Neural cell (in vitro differentiated cells): ENCODE results near the gene FAM170A. TPM values are rescaled to one million over a fixed set of nuclear protein-coding genes. Genes with fewer than 3 reads are reported as not detected.

Experiments used
- H2AFZ ChIP-seq: fragments of 200-600, 300-800 bp; sonication (generic), shearing (Covaris generic); 2 replicates; pipeline ENCODE4 v1.6.0; 2014; ENCODE audit warnings: low read depth, mild to moderate bottlenecking, antibody characterized with exemption, low read length, moderate library complexity
- H3F3A ChIP-seq: fragments of 200-600 bp; shearing (Covaris generic); 2 replicates; pipeline ENCODE4 v1.6.1; 2016; ENCODE audit warnings: mild to moderate bottlenecking, moderate library complexity, mixed read lengths, antibody characterized with exemption, low read length; ENCODE audit not compliant: insufficient read depth, poor library complexity, severe bottlenecking
- H3K27ac ChIP-seq: fragments of 200-600, 300-800 bp; sonication (generic), shearing (Covaris generic); 2 replicates; pipeline ENCODE4 v1.5.1; 2014; ENCODE audit warnings: mild to moderate bottlenecking, low read length, moderate library complexity
- H3K27me3 ChIP-seq: fragments of 300-800, 200-600 bp; sonication (generic), shearing (Covaris generic); 2 replicates; pipeline ENCODE4 v1.6.0; 2014; ENCODE audit warnings: mild to moderate bottlenecking, low read depth, low read length, moderate library complexity; ENCODE audit not compliant: insufficient read depth
- H3K36me3 ChIP-seq: fragments of 300-800, 200-600 bp; sonication (generic), shearing (Covaris generic); 2 replicates; pipeline ENCODE4 v1.5.1; 2014; ENCODE audit warnings: mild to moderate bottlenecking, antibody characterized with exemption, low read length, moderate library complexity; ENCODE audit not compliant: insufficient read depth
- H3K4me2 ChIP-seq: fragments of 300-800, 200-600 bp; sonication (generic), shearing (Covaris generic); 2 replicates; pipeline ENCODE4 v1.6.0; 2014; ENCODE audit warnings: mild to moderate bottlenecking, low read length
- H3K4me3 ChIP-seq: fragments of 300-800, 200-600 bp; sonication (generic), shearing (Covaris generic); 2 replicates; pipeline ENCODE4 v1.5.1; 2014; ENCODE audit warnings: mild to moderate bottlenecking, low read length, moderate library complexity
- H3K79me2 ChIP-seq: fragments of 200-600 bp; shearing (Covaris generic); replicated peaks from 2 replicates; pipeline ENCODE4 v1.6.0; 2014; ENCODE audit warnings: mild to moderate bottlenecking, low read length, moderate library complexity; ENCODE audit not compliant: insufficient read depth
- H3K9ac ChIP-seq: fragments of 300-800, 200-600 bp; sonication (generic), shearing (Covaris generic); 2 replicates; pipeline ENCODE4 v1.6.1; 2016; ENCODE audit warnings: mild to moderate bottlenecking, low read length, mixed read lengths
- H3K9me2 ChIP-seq: fragments of 200-600 bp; shearing (Covaris generic); 2 replicates; pipeline ENCODE4 v1.6.1; 2016; ENCODE audit warnings: mild to moderate bottlenecking, low read length, mixed read lengths; ENCODE audit not compliant: insufficient read depth
- H3K9me3 ChIP-seq: fragments of 200-600, 300-800 bp; sonication (generic), shearing (Covaris generic); 2 replicates; pipeline ENCODE4 v1.6.1; 2016; ENCODE audit warnings: mild to moderate bottlenecking, mixed run types, low read length, moderate library complexity, mixed read lengths
- H4K20me1 ChIP-seq: fragments of 200-600 bp; shearing (Covaris generic); 2 replicates; pipeline ENCODE4 v1.6.1; 2016; ENCODE audit warnings: mild to moderate bottlenecking, mixed run types; ENCODE audit not compliant: insufficient read depth
- EP300 ChIP-seq: fragments of 450-650 bp; conservative IDR thresholded peaks from 2 replicates; pipeline ENCODE4 v1.6.1; 2014; ENCODE audit warnings: antibody characterized with exemption, mild to moderate bottlenecking, moderate library complexity; ENCODE audit not compliant: poor library complexity, severe bottlenecking
- EZH2 ChIP-seq: fragments of 200-600, 300-800 bp; shearing (Covaris generic), sonication (generic); IDR thresholded peaks from 2 replicates; pipeline ENCODE4 v1.6.1; 2014; ENCODE audit warnings: antibody characterized with exemption, low read length, borderline replicate concordance, mild to moderate bottlenecking; ENCODE audit not compliant: insufficient read depth, poor library complexity, severe bottlenecking
- MXI1 ChIP-seq: fragments of 450-650 bp; conservative IDR thresholded peaks from 2 replicates; pipeline ENCODE4 v1.6.1; 2014; ENCODE audit warnings: antibody characterized with exemption, mild to moderate bottlenecking; ENCODE audit not compliant: poor library complexity, severe bottlenecking
- POLR2AphosphoS5 ChIP-seq: IDR thresholded peaks from 2 replicates; pipeline ENCODE4 v1.6.1; 2012
- RAD21 ChIP-seq: fragments of 450-650 bp; conservative IDR thresholded peaks from 2 replicates; pipeline ENCODE4 v1.6.1; 2014; ENCODE audit warnings: antibody characterized with exemption, mild to moderate bottlenecking, moderate library complexity
- SMC3 ChIP-seq: fragments of 450-650 bp; conservative IDR thresholded peaks from 2 replicates; pipeline ENCODE4 v1.6.1; 2014; ENCODE audit warnings: antibody characterized with exemption, mild to moderate bottlenecking, moderate library complexity; ENCODE audit not compliant: poor library complexity
- TAF1 ChIP-seq: IDR thresholded peaks from 2 replicates; pipeline ENCODE4 v1.6.1; 2012; ENCODE audit warnings: low read depth
- polyA plus RNA-seq: library from polyadenylated mRNA; depleted of rRNA; stranded (reverse); fragments of >200 nt; gene quantifications from 2 replicates; pipeline ENCODE4 v1.2.3, GENCODE V29; 2014
- TF ChIP-seq, protein P1 (sequence below): fragments of 450-650 bp; IDR thresholded peaks from 2 replicates; pipeline ENCODE4 v1.5.1; 2014; ENCODE audit warnings: antibody characterized with exemption, mild to moderate bottlenecking, moderate library complexity; ENCODE audit not compliant: poor library complexity, severe bottlenecking
- TF ChIP-seq, protein P2 (sequence below): IDR thresholded peaks from 2 replicates; pipeline ENCODE4 v1.6.1; 2012; ENCODE audit warnings: borderline replicate concordance

Gene FAM170A
- polyA plus RNA-seq, 1 donor from 2014 or later = not detected

DNA sequence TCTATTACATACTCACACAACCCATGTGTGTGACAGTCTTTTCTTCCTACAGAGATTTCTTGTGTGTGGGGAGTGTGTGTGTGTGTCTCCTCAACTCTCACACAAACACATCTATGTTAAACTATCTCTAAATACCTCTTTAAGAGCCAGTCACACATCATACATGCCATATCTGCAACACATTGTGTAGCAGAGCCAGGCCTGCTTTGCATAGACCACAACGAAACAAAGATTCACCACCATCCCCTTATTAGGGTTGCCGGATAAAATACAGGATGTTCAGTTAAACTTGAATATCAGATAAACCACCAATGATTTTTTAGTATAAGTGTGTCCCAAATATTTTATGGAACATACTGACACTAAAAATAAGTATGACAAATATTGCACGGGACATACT, 2.3 kb downstream of the FAM170A start:
- H3F3A ChIP-seq = no peaks in the 10 kb centered on the region
- H4K20me1 ChIP-seq = no peaks in the 10 kb centered on the region
- H3K9me3 ChIP-seq = no peaks in the 10 kb centered on the region
- H3K27ac ChIP-seq = no peak overlapping the region
- H3K4me3 ChIP-seq = no peak overlapping the region
- H3K9me2 ChIP-seq = no peaks in the 10 kb centered on the region
- TF ChIP-seq, protein P1, sequence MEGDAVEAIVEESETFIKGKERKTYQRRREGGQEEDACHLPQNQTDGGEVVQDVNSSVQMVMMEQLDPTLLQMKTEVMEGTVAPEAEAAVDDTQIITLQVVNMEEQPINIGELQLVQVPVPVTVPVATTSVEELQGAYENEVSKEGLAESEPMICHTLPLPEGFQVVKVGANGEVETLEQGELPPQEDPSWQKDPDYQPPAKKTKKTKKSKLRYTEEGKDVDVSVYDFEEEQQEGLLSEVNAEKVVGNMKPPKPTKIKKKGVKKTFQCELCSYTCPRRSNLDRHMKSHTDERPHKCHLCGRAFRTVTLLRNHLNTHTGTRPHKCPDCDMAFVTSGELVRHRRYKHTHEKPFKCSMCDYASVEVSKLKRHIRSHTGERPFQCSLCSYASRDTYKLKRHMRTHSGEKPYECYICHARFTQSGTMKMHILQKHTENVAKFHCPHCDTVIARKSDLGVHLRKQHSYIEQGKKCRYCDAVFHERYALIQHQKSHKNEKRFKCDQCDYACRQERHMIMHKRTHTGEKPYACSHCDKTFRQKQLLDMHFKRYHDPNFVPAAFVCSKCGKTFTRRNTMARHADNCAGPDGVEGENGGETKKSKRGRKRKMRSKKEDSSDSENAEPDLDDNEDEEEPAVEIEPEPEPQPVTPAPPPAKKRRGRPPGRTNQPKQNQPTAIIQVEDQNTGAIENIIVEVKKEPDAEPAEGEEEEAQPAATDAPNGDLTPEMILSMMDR = no peak
- TF ChIP-seq TAF1 = no peak
- TF ChIP-seq SMC3 = no peak
- no peak for TF ChIP-seq RAD21
- TF ChIP-seq, protein P2, sequence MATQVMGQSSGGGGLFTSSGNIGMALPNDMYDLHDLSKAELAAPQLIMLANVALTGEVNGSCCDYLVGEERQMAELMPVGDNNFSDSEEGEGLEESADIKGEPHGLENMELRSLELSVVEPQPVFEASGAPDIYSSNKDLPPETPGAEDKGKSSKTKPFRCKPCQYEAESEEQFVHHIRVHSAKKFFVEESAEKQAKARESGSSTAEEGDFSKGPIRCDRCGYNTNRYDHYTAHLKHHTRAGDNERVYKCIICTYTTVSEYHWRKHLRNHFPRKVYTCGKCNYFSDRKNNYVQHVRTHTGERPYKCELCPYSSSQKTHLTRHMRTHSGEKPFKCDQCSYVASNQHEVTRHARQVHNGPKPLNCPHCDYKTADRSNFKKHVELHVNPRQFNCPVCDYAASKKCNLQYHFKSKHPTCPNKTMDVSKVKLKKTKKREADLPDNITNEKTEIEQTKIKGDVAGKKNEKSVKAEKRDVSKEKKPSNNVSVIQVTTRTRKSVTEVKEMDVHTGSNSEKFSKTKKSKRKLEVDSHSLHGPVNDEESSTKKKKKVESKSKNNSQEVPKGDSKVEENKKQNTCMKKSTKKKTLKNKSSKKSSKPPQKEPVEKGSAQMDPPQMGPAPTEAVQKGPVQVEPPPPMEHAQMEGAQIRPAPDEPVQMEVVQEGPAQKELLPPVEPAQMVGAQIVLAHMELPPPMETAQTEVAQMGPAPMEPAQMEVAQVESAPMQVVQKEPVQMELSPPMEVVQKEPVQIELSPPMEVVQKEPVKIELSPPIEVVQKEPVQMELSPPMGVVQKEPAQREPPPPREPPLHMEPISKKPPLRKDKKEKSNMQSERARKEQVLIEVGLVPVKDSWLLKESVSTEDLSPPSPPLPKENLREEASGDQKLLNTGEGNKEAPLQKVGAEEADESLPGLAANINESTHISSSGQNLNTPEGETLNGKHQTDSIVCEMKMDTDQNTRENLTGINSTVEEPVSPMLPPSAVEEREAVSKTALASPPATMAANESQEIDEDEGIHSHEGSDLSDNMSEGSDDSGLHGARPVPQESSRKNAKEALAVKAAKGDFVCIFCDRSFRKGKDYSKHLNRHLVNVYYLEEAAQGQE = no peak
- no peak for TF ChIP-seq POLR2AphosphoS5
- no peak for TF ChIP-seq EZH2
- TF ChIP-seq MXI1 = no peak
- no peak for TF ChIP-seq EP300
- H3K36me3 ChIP-seq = no peaks in the 10 kb centered on the region
- no peak overlapping the region for H3K4me2 ChIP-seq
- H3K79me2 ChIP-seq = no peaks in the 10 kb centered on the region
- no peak overlapping the region for H2AFZ ChIP-seq
- no peaks in the 10 kb centered on the region for H3K27me3 ChIP-seq
- no peak overlapping the region for H3K9ac ChIP-seq

DNA sequence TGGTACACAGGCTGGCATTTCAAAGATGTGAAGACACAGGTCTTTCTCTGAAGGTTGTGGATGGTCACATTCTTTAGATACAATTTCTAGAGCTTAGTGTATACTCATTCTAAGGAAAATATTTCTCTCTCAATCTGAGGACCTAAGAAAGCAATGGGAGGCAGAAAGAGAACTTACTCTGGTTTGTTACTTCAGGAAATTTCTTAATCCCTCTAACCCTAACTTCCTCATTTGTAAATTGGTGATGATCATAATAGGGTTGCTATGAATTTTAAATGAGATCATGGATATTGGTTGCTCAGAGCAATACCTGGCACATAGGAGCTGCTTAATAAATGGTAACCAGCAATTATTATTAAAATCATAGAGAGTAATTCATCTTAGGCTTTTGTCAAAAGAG, 22.1 kb downstream of the FAM170A start:
- H3K9ac ChIP-seq = no peak overlapping the region
- no peak overlapping the region for H3K4me3 ChIP-seq
- no peak overlapping the region for H2AFZ ChIP-seq
- no peaks in the 10 kb centered on the region for H3K79me2 ChIP-seq
- H3K36me3 ChIP-seq = no peaks in the 10 kb centered on the region
- no peaks in the 10 kb centered on the region for H3K27me3 ChIP-seq
- no peaks in the 10 kb centered on the region for H3K9me2 ChIP-seq
- no peaks in the 10 kb centered on the region for H3F3A ChIP-seq
- H4K20me1 ChIP-seq = no peaks in the 10 kb centered on the region
- no peak for TF ChIP-seq EZH2
- no peak for TF ChIP-seq SMC3
- no peak for TF ChIP-seq MXI1
- TF ChIP-seq RAD21 = no peak
- H3K9me3 ChIP-seq = no peaks in the 10 kb centered on the region
- no peak overlapping the region for H3K4me2 ChIP-seq
- H3K27ac ChIP-seq = no peak overlapping the region

DNA sequence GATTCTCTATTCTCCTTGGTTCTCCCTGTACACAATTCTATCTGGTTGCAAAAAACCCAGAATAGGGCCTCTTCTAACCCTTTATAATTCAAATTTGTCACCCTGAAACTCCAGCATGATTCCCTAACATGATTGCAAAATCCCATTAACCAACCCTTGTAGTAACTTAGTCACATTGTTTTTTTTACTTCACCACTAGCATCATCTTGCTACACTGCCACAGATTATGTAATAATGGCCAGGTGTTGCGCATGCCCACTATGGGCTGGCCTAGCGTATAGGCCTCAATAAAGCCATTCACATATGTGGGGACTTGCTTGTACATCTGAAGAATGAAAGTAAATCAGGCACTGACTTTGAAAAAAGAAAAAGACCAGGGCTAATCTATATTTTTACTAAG, 25.7 kb downstream of the FAM170A start:
- Histone ChIP-seq H3F3A (no peaks in the 10 kb centered on the region), H3K9ac (no peak overlapping the region), H3K9me2 (no peaks in the 10 kb centered on the region), H2AFZ (no peak overlapping the region), H3K9me3 (no peaks in the 10 kb centered on the region), H3K27me3 (no peaks in the 10 kb centered on the region), H3K79me2 (no peaks in the 10 kb centered on the region), H3K27ac (no peak overlapping the region), H4K20me1 (no peaks in the 10 kb centered on the region), H3K36me3 (no peaks in the 10 kb centered on the region), H3K4me2 (no peak overlapping the region), H3K4me3 (no peak overlapping the region)
- TF ChIP-seq TAF1 (no peak), EZH2 (no peak), POLR2AphosphoS5 (no peak), RAD21 (no peak), EP300 (no peak), MXI1 (no peak), SMC3 (no peak)
- TF ChIP-seq, protein P2 = no peak
- TF ChIP-seq, protein P1 = no peak
